A673 (cell line): ENCODE data around the gene GAL3ST2. TPM values are rescaled to one million over a fixed set of nuclear protein-coding genes. Genes with fewer than 3 reads are reported as not detected.
"Not testable (repeated sequence)": the region's sequence is repeated elsewhere in the genome, so short reads cannot be mapped to it uniquely, and the experiment has no call there.

ENCODE experiments used
- BruUV-seq: library from RNA; stranded (reverse); fragments of 400-500 nt; replicated peaks from 2 replicates; lab custom pipeline; 2021; lab: Mats Ljungman, UMichigan
- CTCF ChIA-PET: fragments of 300-600 bp; sonication (Branson Sonifier 250); formaldehyde crosslinking; loops from one replicate; lab custom pipeline; 2022; ENCODE audit warnings: antibody characterized with exemption; lab: Charles Lee
- POLR2A ChIA-PET: fragments of 300-600 bp; sonication (Branson Sonifier 250); formaldehyde crosslinking; loops from one replicate; lab custom pipeline; 2022; ENCODE audit warnings: antibody characterized with exemption; ENCODE audit not compliant: low non-redundant PET; lab: Charles Lee
- DNase-seq: peaks from one replicate; pipeline ENCODE4 v3.0.0-alpha.2; 2015; ENCODE audit warnings: low spot score
- H3K27ac ChIP-seq: fragments of 200-600 bp; sonication (generic); 2 replicates; pipeline ENCODE4 v1.5.1; 2016; ENCODE audit warnings: mixed run types, low read depth, mild to moderate bottlenecking, mixed read lengths, antibody characterized with exemption, low read length; ENCODE audit not compliant: poor library complexity, severe bottlenecking
- H3K27me3 ChIP-seq: fragments of 200-600 bp; sonication (generic); replicated peaks from 2 replicates; pipeline ENCODE4 v1.6.1; 2017; ENCODE audit warnings: mixed run types, low read depth, mild to moderate bottlenecking, mixed read lengths, antibody characterized with exemption, low read length; ENCODE audit not compliant: insufficient read depth, poor library complexity
- H3K36me3 ChIP-seq: fragments of 200-600 bp; sonication (generic); 2 replicates; pipeline ENCODE4 v1.6.1; 2016; ENCODE audit warnings: mixed run types, mild to moderate bottlenecking, mixed read lengths, antibody characterized with exemption, low read length; ENCODE audit not compliant: insufficient read depth, poor library complexity, severe bottlenecking
- H3K4me1 ChIP-seq: fragments of 200-600 bp; sonication (generic); 2 replicates; pipeline ENCODE4 v1.6.1; 2017; ENCODE audit warnings: mixed run types, mild to moderate bottlenecking, mixed read lengths, antibody characterized with exemption, low read length; ENCODE audit not compliant: insufficient read depth, poor library complexity, severe bottlenecking
- H3K4me3 ChIP-seq: fragments of 200-600 bp; sonication (generic); 2 replicates; pipeline ENCODE4 v1.5.1; 2016; ENCODE audit warnings: low read depth, mixed run types, mild to moderate bottlenecking, mixed read lengths, low read length; ENCODE audit not compliant: poor library complexity, severe bottlenecking
- H3K9me3 ChIP-seq: fragments of 200-600 bp; sonication (generic); 2 replicates; pipeline ENCODE4 v1.6.1; 2016; ENCODE audit warnings: mixed run types, low read depth, mild to moderate bottlenecking, mixed read lengths, antibody characterized with exemption, low read length; ENCODE audit not compliant: poor library complexity, severe bottlenecking
- EZH2 ChIP-seq: fragments of 200-600 bp; sonication (generic); IDR thresholded peaks from 2 replicates; pipeline ENCODE4 v1.6.1; 2017; ENCODE audit warnings: borderline replicate concordance, low read depth, mild to moderate bottlenecking, mixed read lengths, antibody characterized with exemption, low read length; ENCODE audit not compliant: poor library complexity, severe bottlenecking
- intact Hi-C: fragments of 100-400 bp; cut with micrococcal nuclease; formaldehyde crosslinking; loops from one replicate; pipeline ENCODE4 v1.10.0; 2022; ENCODE audit not compliant: unreplicated experiment
- total RNA-seq: library from RNA; stranded (reverse); gene quantifications from 2 replicates; pipeline ENCODE4 v1.2.3, GENCODE V29; 2021
- TF ChIP-seq, protein P1 (sequence below): fragments of 300-800, 200-600 bp; sonication (generic); conservative IDR thresholded peaks from 2 replicates; pipeline ENCODE4 v1.5.1; 2017; ENCODE audit warnings: low read depth, mild to moderate bottlenecking, antibody characterized with exemption, low read length, moderate library complexity, mixed read lengths

GAL3ST2 gene
- total RNA-seq, 1 experiment from 2014 or later = 5.0 TPM

DNA sequence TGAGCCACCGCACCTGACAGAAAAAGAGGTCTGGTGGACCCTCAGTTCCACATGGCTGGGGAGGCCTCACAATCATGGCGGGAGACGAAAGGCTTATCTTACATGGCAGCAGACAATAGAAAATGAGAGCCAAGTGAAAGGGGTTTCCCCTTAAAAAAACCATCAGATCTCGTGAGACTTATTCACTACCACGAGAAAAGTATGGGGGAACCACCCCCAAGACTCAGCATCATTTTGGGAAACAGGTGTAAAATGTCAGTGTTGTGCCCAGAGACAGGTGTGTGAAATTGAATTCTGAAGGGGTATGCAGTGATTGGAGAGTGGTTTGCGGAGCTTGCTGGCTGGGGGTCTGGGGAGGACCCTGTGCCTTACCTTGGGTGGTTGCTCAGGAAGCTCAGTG lies 46.8 kb upstream of the GAL3ST2 start:
- ChIA-PET CTCF (interaction anchor here (0.7 kb wide), 1 partner anchor 90 kb away, joined by 3 read pairs; no protein-coding TSS in a partner anchor), POLR2A (no interaction called here)
- DNase-seq = no peak

DNA sequence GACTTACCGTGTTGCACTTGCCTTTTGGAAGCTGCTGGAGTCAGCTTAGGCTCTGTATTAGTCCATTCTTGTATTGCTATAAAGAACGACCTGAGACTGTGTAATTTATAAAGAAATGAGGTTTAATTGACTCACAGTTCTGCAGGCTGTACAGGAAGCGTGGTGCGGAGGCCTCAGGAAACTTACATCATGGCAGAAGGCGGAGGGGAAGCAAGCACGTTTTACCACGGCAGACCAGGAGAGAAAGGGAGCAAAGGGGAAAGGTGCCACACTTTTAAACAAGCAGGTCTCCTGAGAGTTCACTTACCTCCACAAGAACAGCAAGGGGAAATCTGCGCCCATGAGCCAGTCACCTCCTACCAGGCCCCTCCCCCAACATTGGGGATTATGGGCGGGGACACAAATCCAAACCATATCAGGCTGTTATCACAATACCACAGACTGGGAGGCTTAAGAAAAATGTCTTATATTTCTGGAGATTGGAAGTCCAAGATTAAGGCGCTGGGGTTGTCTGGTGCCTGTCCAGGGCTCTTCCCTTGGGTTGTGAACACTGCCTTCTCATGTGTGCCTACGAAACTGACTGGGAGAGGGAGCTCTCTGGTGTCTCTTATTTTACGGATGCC lies 45.8 kb upstream of the GAL3ST2 start:
- H3K27me3 ChIP-seq = no peaks in the 10 kb centered on the region
- H3K36me3 ChIP-seq = no peaks in the 10 kb centered on the region
- H3K4me3 ChIP-seq = no peak overlapping the region
- BruUV-seq = no TSS peak
- ChIA-PET POLR2A (no interaction called here), CTCF (no interaction called here)
- peaks cover 5% of the 10 kb centered on the region for H3K4me1 ChIP-seq
- H3K9me3 ChIP-seq = no peaks in the 10 kb centered on the region
- intact Hi-C loops = no loop called here
- no peak overlapping the region for H3K27ac ChIP-seq
- no peak for DNase-seq
- TF ChIP-seq, protein P1, sequence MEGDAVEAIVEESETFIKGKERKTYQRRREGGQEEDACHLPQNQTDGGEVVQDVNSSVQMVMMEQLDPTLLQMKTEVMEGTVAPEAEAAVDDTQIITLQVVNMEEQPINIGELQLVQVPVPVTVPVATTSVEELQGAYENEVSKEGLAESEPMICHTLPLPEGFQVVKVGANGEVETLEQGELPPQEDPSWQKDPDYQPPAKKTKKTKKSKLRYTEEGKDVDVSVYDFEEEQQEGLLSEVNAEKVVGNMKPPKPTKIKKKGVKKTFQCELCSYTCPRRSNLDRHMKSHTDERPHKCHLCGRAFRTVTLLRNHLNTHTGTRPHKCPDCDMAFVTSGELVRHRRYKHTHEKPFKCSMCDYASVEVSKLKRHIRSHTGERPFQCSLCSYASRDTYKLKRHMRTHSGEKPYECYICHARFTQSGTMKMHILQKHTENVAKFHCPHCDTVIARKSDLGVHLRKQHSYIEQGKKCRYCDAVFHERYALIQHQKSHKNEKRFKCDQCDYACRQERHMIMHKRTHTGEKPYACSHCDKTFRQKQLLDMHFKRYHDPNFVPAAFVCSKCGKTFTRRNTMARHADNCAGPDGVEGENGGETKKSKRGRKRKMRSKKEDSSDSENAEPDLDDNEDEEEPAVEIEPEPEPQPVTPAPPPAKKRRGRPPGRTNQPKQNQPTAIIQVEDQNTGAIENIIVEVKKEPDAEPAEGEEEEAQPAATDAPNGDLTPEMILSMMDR = no peak
- no peak for TF ChIP-seq EZH2

More for the DNA sequence above, 46.8 kb upstream of the GAL3ST2 start:
- Histone ChIP-seq H3K4me1 (peaks cover 5% of the 10 kb centered on the region), H3K27ac (no peak overlapping the region), H3K9me3 (no peaks in the 10 kb centered on the region), H3K27me3 (no peaks in the 10 kb centered on the region), H3K36me3 (no peaks in the 10 kb centered on the region), H3K4me3 (no peak overlapping the region)
- BruUV-seq = no TSS peak
- TF ChIP-seq, protein P1 = no peak
- no peak for TF ChIP-seq EZH2
- intact Hi-C loops = no loop called here

DNA sequence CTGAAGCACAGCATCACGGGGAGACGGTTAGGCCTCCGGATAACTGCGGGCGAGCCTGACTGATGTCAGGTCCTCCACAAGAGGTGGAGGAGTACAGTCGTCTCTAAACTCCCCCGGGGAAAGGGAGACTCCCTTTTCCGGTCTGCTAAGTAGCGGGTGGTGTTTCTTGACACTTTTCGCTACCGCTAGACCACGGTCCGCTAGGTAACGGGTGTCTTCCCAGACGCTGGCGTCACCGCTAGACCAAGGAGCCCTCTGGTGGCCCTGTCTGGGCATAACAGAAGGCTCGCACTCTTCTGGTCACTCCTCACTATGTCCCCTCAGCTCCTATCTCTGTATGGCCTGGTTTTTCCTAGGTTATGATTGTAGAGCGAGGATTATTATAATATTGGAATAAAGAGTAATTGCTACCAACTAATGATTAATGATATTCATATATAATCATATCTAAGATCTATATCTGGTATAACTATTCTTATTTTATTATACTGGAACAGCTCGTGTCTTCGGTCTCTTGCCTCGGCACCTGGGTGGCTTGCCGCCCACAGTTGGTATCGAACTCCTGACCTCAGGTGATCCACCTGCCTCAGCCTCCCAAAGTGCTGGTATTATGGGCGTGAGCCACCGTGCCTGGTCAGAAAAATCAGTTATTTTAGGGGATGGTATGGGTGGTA lies 44.0 kb upstream of the GAL3ST2 start:
- TF ChIP-seq, protein P1 = peak; percentile 53
- CTCF ChIA-PET, H3K36me3 ChIP-seq, H3K4me3 ChIP-seq, H3K27ac ChIP-seq, POLR2A ChIA-PET, H3K9me3 ChIP-seq, intact Hi-C loops, BruUV-seq, H3K27me3 ChIP-seq, H3K4me1 ChIP-seq: not testable (repeated sequence)
- peak; percentile 66 for DNase-seq
